Left renal cortex interstitium (tissue), 4 donors: ENCODE results near the gene C19orf53. TPM values are rescaled to one million over a fixed set of nuclear protein-coding genes. Genes with fewer than 3 reads are reported as not detected.

Source experiments
- DNase-seq, 4 donors: peaks; one replicate each; pipeline ENCODE4 v3.0.0-alpha.2; 2013; ENCODE audit warnings: low read depth in 4 of 4, low spot score in 2 of 4, missing footprints in 1 of 4
- polyA plus RNA-seq, 4 donors: library from polyadenylated mRNA; unstranded; fragments of 120-200 nt; gene quantifications; one replicate each; pipeline ENCODE4 v1.2.1, GENCODE V29; 2013; ENCODE audit not compliant: insufficient read length in 4 of 4

Gene C19orf53
- polyA plus RNA-seq, 4 donors: 97.5 to 149 (median 126) TPM

DNA sequence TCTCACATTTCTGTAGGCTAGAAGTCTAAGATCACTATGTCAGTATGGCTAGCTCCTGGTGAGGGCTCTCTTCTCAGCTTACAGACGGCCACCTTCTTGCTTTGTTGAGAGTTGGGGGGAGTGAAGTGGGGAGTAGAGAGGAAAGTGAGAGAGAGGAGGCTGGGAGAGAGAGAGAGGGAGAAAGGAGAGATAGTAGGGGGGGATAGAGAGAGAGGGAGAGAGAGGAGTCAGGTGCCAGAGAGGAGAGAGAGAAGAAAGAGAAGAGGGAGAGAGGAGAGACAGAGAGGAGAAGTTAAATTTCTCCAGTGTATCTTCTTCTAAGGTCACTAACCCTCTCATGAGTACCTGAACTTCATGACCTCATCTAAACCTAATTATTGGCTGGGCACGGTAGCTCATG, 49.6 kb downstream of the C19orf53 start:
- DNase-seq: no peak

DNA sequence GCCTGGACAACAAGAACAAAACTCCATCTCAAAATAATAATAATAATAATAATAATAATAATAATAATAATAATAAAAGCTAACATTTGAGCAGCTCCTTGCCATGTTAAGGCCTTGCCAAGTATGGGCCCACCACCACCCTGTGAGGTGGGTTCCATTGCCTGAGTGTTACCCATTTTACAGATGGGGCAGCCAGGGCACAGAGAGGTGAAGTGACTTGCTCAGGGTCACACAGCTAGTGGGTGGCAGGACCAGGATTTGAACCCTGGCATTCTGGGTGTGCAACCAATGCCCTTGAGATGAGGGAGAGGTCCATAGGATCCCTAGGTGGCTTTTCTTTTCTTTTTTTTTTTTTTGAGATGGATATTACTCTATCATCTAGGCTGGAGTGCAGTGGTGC, 50.4 kb downstream of the C19orf53 start:
- DNase-seq: no peak

DNA sequence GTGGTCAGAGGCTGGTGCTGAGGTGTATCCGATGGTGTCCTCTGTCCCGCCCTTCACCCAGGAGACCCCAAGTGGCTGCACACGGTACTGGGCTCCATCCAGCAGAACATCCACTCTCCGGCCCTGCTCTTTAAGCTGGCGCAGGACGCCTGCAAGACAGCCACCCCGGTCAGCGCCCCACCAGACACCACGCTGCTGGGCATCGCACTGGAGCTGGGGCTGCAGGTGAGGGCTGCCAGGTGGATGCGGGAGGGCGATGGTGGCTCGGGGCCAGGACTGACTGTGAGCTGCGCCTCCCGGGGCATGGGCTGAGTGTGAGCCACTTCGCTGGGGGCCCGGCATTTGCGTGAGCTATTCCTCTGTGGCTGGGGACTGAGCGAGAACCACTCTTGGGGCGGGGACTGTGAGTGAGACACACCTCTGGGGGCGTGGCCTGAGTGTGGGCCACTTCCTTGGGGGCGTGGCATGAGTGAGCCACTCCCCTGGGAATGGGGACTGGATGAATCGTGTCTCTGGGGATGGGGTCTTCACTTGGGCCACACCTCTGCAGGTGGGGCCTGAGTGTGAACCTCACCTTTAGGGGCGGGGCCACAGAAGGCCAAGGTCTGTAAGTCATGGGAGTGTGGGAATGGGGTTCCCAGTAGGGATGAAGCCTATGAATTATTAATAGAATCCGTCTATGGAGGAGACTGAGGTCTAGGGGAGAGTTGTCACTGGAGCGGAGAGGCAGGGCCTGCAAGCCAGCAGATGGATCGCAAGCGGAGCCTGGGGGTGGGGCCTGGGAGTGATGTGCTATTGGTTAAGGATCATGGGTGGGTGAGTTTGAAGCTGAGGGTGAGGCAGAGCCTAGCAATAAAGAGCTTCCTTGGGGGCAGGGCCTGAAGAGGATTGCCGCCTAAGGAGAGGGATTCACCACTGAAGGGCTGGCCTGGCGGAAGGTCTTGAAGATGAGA, 51.5 kb downstream of the C19orf53 start:
- no peak for DNase-seq

DNA sequence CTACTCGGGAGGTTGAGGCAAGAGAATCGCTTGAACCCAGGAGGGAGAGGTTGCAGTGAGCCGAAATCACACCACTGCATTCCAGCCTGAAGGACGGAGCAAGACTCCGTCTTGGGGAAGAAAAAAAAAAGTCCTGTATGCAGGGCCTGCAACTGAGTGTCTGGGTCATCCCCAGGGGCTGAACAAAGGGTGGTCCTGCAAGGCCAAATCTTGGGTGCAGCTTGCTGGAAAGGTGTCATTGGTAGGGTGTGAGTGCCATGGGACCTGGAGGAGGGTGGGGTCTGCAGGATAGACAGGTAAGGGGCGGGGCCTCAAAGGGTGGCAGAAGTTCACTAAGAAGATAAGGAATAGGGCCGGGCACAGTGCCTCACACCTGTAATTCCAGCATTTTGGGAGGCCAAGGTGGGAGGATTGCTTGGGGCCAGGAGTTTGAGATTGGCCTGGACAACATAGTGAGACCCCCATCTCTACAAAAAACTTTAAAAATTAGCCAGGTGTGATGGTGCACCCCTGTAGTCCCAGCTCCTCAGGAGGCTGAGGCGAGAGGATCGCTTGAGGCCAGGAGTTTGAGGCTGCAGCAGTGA, 52.5 kb downstream of the C19orf53 start:
- DNase-seq: no peak

DNA sequence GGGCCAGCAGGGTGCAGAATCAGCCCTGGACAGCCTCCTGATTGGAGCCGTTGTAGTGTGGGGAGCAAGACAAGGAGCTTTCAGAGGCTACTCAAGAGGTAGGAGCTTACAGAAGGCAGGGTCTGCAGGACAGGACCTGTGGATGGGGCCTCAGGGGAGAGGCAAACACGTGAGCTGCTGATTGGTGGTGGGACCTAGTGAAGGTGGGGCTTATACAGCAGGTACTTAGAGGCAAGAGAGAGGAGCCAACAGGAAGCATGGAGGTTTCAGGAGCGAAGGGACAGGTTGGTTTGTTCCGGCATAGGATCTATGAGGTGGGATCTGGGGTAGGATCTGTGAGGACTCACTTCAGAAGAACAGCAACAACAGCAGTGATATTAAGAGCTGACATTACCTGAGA, 53.4 kb downstream of the C19orf53 start:
- DNase-seq: no peak

Other genes starting within 250 kb of the C19orf53 start
- gene MRI1, start 9.9 kb upstream of the C19orf53 start, polyA plus RNA-seq: 10 to 100 TPM; 19.5 to 46.4 (median 30.7) TPM
- 10 to 100 TPM in 2 of 4 donors, 1 to 10 TPM in 2; 5.1 to 13.6 (median 9.8) TPM for gene ZSWIM4, start 21.0 kb downstream of the C19orf53 start, polyA plus RNA-seq
- 1 to 10 TPM; 1.1 to 2.8 (median 1.6) TPM for gene NANOS3, start 102.7 kb downstream of the C19orf53 start, polyA plus RNA-seq
- gene BRME1, start 131.7 kb downstream of the C19orf53 start, polyA plus RNA-seq: 1 to 10 TPM; 4.1 to 9.6 (median 6.0) TPM
- 10 to 100 TPM; 19.3 to 45.6 (median 33.4) TPM for gene CC2D1A, start 131.7 kb downstream of the C19orf53 start, polyA plus RNA-seq
- 1 to 10 TPM in 3 of 4 donors, under 1 TPM in 1; 0.93 to 1.8 (median 1.3) TPM for gene PODNL1, start 164.0 kb downstream of the C19orf53 start, polyA plus RNA-seq
- 10 to 100 TPM; 27.8 to 47.9 (median 40.1) TPM for gene DCAF15, start 178.1 kb downstream of the C19orf53 start, polyA plus RNA-seq
- gene RFX1, start 231.9 kb downstream of the C19orf53 start, polyA plus RNA-seq: 10 to 100 TPM in 3 of 4 donors, 1 to 10 TPM in 1; 9.0 to 18.5 (median 15.2) TPM